ENCODE measurements around the gene RUBCNL. TPM values are rescaled to one million over a fixed set of nuclear protein-coding genes. Genes with fewer than 3 reads are reported as not detected.

Gene RUBCNL
- polyA plus RNA-seq, 1 of the 3 experiments (the other 2 are of a cell fraction): 0.07 TPM

- no peaks in the 10 kb centered on the region for H4K20me1 ChIP-seq (ENCODE audit: insufficient read depth)
- H3K9me2 ChIP-seq: no peaks in the 10 kb centered on the region
- H3K36me3 ChIP-seq (replicated peaks in 1 of 2; ENCODE audit: control insufficient read depth in 1 of 2, insufficient read depth in 2 of 2, low read length in 1 of 2): no peaks in the 10 kb centered on the region
- peaks cover 4 to 5% of the 10 kb centered on the region in 2 experiments; a peak in 1 of 4 replicates for H3K4me1 ChIP-seq (ENCODE audit: control insufficient read depth in 1 of 2, insufficient read depth in 2 of 2, low read depth in 1 of 2, low read length in 1 of 2)
- H3K4me3 ChIP-seq (ENCODE audit: low read depth in 2 of 2, low read length in 1 of 2): no peak overlapping the region
- no peak overlapping the region for H3K4me2 ChIP-seq
- 40% methylated on average over 1 of the region's 1 CpG for WGBS (ENCODE audit: low lambda C conversion rate)
- H3K27me3 ChIP-seq (ENCODE audit: insufficient read depth): no peaks in the 10 kb centered on the region
- DNase-seq: no peak
- H3F3A ChIP-seq (replicated peaks; ENCODE audit: insufficient read depth): peaks cover under 1% of the 10 kb centered on the region
- ChIA-PET CTCF (interaction anchor here (0.6 to 1.7 kb wide), 2 partner anchors 20 to 28 kb away, joined by 3 to 7 read pairs; no protein-coding TSS in a partner anchor), POLR2A (no interaction called here)
- no peak for TF ChIP-seq MAX (IDR thresholded peaks at IDR 0.05; ENCODE audit: low read depth)
- TF ChIP-seq JUND (IDR thresholded peaks at IDR 0.05): no peak
- H3K27ac ChIP-seq (ENCODE audit: low read depth in 2 of 2, low read length in 1 of 2): no peak overlapping the region
- no peaks in the 10 kb centered on the region for H3K79me2 ChIP-seq (ENCODE audit: insufficient read depth)
- no peak overlapping the region for H2AFZ ChIP-seq (ENCODE audit: low read depth)
- no peak overlapping the region for H3K9ac ChIP-seq
- no peaks in the 10 kb centered on the region for H3K9me3 ChIP-seq
Observed at GRCh38 chr13:46348961-46349360, 38.1 kb downstream of the RUBCNL start.

GRCh38 chr13:46347277-46347676 is 39.8 kb downstream of the RUBCNL start:
- no peaks in the 10 kb centered on the region for H3F3A ChIP-seq (replicated peaks; ENCODE audit: insufficient read depth)
- H3K9me2 ChIP-seq: no peaks in the 10 kb centered on the region
- H2AFZ ChIP-seq (ENCODE audit: low read depth): no peak overlapping the region
- H3K9me3 ChIP-seq: no peaks in the 10 kb centered on the region
- H3K4me2 ChIP-seq: no peak overlapping the region
- no peak overlapping the region for H3K27ac ChIP-seq (ENCODE audit: low read depth in 2 of 2, low read length in 1 of 2)
- H4K20me1 ChIP-seq (ENCODE audit: insufficient read depth): no peaks in the 10 kb centered on the region
- H3K9ac ChIP-seq: no peak overlapping the region
- H3K27me3 ChIP-seq (ENCODE audit: insufficient read depth): no peaks in the 10 kb centered on the region
- no peak for DNase-seq
- no peaks in the 10 kb centered on the region for H3K79me2 ChIP-seq (ENCODE audit: insufficient read depth)
- no peaks in the 10 kb centered on the region for H3K36me3 ChIP-seq (replicated peaks in 1 of 2; ENCODE audit: control insufficient read depth in 1 of 2, insufficient read depth in 2 of 2, low read length in 1 of 2)
- 74% methylated on average over 4 of the region's 4 CpGs for WGBS (ENCODE audit: low lambda C conversion rate)
- ChIA-PET POLR2A (no interaction called here), CTCF (no interaction called here)
- TF ChIP-seq SMC3 (IDR thresholded peaks at IDR 0.05; ENCODE audit: low read depth, low read length) (no peak), TAF1 (IDR thresholded peaks at IDR 0.05; ENCODE audit: borderline replicate concordance, low read depth, low read length) (no peak), REST (IDR thresholded peaks at IDR 0.05; ENCODE audit: low read depth, low read length) (no peak), USF1 (IDR thresholded peaks at IDR 0.05; ENCODE audit: borderline replicate concordance, low read depth) (no peak), CHD2 (IDR thresholded peaks at IDR 0.05; ENCODE audit: low read length, partially characterized antibody) (no peak), USF2 (IDR thresholded peaks at IDR 0.05; ENCODE audit: borderline replicate concordance, low read depth, low read length) (no peak), IRF3 (IDR thresholded peaks at IDR 0.05; ENCODE audit: low read depth, low read length) (no peak), RCOR1 (IDR thresholded peaks at IDR 0.05; ENCODE audit: low read length) (no peak), RAD21 (IDR thresholded peaks at IDR 0.05; ENCODE audit: low read length) (no peak), GABPA (IDR thresholded peaks at IDR 0.05; ENCODE audit: low read depth) (no peak), FOSL2 (IDR thresholded peaks at IDR 0.05; ENCODE audit: borderline replicate concordance, low read depth) (no peak), MEF2A (IDR thresholded peaks at IDR 0.05; ENCODE audit: borderline replicate concordance, low read depth) (no peak), MXI1 (IDR thresholded peaks at IDR 0.05; ENCODE audit: low read depth, low read length) (no peak), JUND (IDR thresholded peaks at IDR 0.05) (no peak), EP300 (IDR thresholded peaks at IDR 0.05; ENCODE audit: borderline replicate concordance in 1 of 2, low read depth in 1 of 2, low read length in 1 of 2) (no peak), FOXM1 (IDR thresholded peaks at IDR 0.05; ENCODE audit: low read depth) (no peak), PBX3 (IDR thresholded peaks at IDR 0.05) (no peak), SIN3A (IDR thresholded peaks at IDR 0.05; ENCODE audit: borderline replicate concordance, low read depth, low read length) (no peak), EZH2phosphoT487 (IDR thresholded peaks at IDR 0.05; ENCODE audit: borderline replicate concordance, low read depth) (no peak), POLR2AphosphoS5 (IDR thresholded peaks at IDR 0.05; ENCODE audit: low read depth, low read length) (no peak)
- peaks cover 4 to 5% of the 10 kb centered on the region in 2 experiments; a peak in 1 of 4 replicates for H3K4me1 ChIP-seq (ENCODE audit: control insufficient read depth in 1 of 2, insufficient read depth in 2 of 2, low read depth in 1 of 2, low read length in 1 of 2)
- H3K4me3 ChIP-seq (ENCODE audit: low read depth in 2 of 2, low read length in 1 of 2): no peak overlapping the region
